Measurements from ENCODE around the gene KIF21A.

KIF21A gene

DNA sequence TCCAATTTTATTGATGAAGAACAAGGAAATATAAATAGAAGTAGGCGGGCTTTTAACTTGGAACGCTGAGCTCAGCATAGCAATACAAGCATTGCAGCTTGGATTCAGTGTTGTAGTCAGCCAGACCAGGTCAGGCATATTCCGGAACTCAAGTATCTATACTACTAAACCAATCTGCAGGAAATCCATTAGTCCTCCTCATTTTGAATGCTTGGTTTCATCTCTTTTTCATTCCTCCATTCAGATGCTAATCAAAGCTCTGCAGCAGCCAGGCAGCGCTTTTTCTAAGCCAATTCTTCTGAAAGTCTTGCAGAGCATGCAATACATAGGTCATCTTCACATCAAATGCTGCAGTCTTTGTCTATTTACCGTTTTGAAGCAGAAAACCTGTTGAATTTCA lies 49.0 kb downstream of the KIF21A start:
- TF ChIP-seq, protein P1, sequence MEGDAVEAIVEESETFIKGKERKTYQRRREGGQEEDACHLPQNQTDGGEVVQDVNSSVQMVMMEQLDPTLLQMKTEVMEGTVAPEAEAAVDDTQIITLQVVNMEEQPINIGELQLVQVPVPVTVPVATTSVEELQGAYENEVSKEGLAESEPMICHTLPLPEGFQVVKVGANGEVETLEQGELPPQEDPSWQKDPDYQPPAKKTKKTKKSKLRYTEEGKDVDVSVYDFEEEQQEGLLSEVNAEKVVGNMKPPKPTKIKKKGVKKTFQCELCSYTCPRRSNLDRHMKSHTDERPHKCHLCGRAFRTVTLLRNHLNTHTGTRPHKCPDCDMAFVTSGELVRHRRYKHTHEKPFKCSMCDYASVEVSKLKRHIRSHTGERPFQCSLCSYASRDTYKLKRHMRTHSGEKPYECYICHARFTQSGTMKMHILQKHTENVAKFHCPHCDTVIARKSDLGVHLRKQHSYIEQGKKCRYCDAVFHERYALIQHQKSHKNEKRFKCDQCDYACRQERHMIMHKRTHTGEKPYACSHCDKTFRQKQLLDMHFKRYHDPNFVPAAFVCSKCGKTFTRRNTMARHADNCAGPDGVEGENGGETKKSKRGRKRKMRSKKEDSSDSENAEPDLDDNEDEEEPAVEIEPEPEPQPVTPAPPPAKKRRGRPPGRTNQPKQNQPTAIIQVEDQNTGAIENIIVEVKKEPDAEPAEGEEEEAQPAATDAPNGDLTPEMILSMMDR (IDR thresholded peaks at IDR 0.05) = no peak

GRCh38 chr12:39393179-39393578 lies 49.7 kb downstream of the KIF21A start:
- TF ChIP-seq, protein P1 (IDR thresholded peaks at IDR 0.05) = no peak

GRCh38 chr12:39392154-39392925 lies 50.6 kb downstream of the KIF21A start:
- TF ChIP-seq, protein P1 (IDR thresholded peaks at IDR 0.05) = no peak

- TF ChIP-seq, protein P1 (IDR thresholded peaks at IDR 0.05) = no peak
These were observed 52.2 kb downstream of the KIF21A start for GRCh38 chr12:39390752-39391151.

DNA sequence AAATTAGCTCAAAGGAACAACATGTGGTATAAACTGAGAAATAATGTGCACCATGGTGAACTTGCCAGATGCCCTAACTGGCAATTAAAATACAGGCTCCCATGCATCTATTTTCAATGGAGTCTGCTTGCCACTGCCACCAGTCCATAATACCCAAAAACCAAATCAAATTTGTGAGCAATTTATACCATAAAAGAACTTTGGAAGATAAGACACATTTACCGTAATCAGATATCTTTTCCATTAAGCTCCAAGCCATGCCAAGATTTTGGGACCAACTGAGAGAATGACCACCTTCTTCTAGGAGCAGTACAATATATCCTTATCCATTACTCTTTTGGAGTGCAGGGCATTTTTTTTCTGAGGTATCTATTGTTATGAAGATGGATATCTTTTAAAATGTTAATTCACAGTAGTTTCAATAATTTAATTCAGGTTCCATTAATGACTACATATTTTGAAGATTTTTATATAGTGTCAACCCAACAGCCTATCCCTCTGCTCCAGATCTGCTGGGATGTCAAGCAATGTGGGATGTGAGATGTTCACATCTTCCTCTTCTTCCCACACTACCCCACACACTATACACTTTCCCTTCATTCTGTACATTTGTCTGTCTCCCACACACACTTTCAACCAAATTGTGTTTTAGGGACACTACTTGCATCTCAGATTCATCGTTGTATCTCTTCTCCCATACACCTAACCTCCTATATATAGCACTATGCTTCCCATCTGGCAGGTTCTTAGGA lies 53.3 kb downstream of the KIF21A start:
- TF ChIP-seq, protein P1 (IDR thresholded peaks at IDR 0.05) = no peak

GRCh38 chr12:39386335-39386734 lies 56.6 kb downstream of the KIF21A start:
- TF ChIP-seq, protein P1 (IDR thresholded peaks at IDR 0.05) = no peak

- TF ChIP-seq, protein P1 (IDR thresholded peaks at IDR 0.05) = no peak
These were observed 59.8 kb downstream of the KIF21A start for GRCh38 chr12:39383114-39383513.

Data from LNCAP (cell line).